NOMO-1 treated with DMSO at 0.1 percent for 48 hours (cell line): ENCODE results near the gene SNN.
A peak's percentile ranks its signal among the peaks of the same experiment; 100 is the strongest.

ENCODE experiments used
- DNase-seq: peaks from one replicate; lab custom pipeline; 2025; ENCODE audit not compliant: unreplicated experiment; lab: John Stamatoyannopoulos, UW

Gene SNN

GRCh38 chr16:11696266-11697012 is 28.2 kb downstream of the SNN start:
- no peak for DNase-seq

DNA sequence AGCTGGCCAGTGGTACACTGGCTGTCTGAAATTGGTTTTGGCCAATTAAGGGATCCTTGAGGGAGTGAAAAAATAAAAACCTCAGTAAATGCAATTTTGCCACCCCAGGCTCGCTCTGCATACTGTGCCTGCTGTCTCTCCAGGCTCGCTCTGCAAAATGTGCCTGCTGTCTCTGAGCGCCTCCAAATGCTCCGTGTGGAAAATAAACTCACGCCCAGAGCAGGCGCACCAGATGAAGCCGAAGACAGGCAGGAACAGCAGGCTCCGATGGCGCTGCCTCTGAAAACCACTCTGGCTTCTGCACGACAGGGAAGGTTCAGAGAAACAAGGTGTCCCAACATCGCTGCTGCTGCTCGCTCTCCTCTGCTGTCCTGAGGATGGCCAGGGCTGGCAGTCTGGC is 29.1 kb downstream of the SNN start:
- DNase-seq: no peak

DNA sequence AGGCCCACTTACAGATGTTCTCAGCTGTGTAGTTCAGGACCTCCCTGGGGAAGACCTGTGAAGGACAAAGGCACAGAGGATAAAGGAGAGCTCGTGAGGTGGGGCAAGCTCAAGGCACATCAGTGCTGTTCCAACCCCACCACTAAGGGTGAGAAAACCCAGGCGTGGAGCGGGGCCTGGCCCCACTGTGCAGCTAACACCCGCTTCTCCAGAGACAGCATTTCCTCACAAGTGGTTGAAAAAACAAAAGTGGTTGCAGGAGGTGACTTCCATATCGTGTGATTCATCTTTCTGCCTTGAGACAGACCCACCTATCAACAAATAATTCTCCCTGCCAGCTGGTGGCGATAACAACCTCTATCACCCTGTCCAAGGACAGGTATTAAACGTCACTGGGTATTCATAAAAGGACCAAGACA is 30.0 kb downstream of the SNN start:
- no peak for DNase-seq

DNA sequence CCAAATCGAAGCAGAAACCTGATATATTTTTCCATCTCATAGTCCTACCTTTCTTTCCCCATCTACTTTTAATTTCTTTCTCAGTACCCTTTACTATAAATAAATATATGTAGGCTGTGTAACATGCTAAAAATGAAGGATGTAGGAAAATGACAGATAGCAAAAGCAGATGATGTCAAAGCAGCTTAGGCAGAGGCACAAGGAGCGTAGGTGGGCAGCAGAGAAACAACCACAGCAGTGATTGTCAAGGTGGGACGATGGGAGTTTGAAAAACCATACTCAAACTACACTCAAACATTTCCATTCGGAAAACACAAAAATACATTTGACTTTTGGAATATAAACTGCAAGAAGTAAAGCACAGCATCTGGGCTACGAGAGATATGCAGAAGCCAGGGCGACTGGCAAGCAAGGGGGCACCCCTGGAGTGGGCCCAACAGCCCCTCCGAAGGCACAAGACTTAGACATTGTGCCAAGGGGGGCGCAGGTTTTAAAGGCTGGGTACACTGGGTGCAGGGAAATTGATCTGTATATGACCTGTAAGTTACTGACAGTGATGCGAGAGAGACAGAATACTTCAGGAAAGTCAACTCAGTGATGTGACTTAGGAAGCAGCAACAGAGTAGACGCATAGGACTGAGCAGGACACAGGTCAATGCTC is 31.1 kb downstream of the SNN start:
- no peak for DNase-seq

DNA sequence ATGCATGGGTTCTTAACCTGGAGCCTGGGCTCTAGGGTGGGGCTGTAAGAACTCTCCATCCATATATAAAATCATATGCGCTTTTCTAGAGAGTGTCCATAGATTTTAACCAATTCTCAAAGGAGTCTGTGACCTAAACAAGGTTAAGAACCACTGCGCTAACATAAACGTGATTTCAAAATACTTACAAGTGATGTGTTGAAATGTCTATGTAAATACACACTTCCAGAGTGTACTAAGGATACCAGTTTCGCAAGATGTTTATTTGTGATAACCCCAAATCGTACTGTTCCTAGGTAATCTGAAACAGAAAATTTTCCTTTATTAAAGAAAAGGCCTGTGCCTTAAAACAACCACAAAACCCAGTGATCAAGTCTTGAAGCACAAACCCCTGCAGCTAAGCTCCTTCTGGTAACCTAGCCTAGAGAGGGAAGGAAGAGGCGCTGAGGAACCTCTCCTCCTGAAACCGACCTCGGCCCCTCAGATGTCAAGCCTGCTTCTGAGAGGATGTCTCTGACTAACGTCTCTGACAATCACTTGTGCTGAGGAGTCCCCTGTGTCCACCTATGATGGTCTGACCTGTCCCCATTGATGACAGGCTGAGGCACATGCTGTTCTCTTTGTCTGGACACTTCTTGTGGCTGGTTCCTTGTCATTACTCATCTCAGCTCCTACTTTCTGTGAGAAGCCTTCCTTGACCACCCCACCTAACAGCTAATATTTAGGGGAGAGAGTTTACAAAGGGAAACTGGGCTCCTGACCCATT is 32.2 kb downstream of the SNN start:
- peak; percentile 75 for DNase-seq

DNA sequence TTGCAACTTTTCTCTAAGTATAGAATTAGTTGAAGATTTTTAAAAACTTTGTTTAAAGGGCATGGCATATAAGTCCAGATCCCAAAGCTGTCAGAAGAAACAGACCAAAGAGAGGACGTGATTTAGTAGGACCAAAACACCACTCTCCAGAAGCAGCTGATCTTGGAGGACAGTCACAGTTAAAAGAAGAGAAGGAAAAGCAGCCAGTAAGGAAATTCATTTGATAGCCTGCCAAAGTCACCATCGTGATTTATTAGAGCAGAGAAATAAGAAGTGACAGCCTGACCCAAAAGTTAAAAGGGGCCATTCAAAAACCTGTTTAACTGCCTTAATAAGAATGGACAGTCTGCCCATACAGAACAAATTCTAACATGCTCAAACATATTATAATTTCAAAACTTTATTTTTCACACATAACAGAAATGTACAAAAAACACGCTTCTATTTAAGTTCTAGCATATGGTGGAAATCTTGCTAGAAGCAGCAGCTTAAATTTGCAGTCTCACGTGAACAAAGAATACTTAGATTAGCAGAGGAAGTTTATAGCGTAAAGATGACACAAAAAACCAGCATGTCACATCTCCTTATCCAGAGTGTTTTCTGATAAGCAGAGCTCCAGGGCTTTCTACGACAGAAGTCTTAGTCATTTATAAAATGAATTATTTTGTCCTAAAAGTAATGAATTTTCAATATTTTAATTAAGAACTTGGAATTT is 37.2 kb downstream of the SNN start:
- DNase-seq: no peak

DNA sequence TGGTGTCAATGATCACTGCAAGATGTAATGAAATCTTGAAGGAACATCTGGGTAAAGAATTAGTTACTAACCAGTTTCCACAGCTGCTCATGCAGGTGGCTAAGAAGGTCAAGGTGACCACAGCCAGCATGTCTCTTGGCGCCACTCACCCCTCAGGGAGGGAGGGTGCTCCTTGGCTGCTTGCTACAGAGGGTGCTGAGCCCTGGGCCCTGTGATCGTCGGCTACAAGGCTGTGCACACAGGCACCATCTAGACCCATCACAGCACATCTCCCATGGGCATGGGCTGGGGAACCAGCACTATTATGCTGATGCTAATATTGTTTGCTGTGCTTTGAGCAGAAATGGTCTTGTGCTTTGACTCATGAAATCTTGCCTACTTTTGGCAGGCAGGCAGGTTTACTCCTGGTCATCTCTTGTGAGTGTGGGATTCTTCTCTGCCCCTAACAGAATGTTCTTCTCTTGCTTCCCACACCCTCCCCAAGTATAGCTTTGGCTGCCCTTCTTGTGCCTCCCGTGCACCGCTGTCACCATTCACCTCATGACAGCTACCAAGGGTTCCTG is 38.0 kb downstream of the SNN start:
- no peak for DNase-seq

GRCh38 chr16:11707679-11708197 is 39.5 kb downstream of the SNN start:
- DNase-seq: no peak

DNA sequence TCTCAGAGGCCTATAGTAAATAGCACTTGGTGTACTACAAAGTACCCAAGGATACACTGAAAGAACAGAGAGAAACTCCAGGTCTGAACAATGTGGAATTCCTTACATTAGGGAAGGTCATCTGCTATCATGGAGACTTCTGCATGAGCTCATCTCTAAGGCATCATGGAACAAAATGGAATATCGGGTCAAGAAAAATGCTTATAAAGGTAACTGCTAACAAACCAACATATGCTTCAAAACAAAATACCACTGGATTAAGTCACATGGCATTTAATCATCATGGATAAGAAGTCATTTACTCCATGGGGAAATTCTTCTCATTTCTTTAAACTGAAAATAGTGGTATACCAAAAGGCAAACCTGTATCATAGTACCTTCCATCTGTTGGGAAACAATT is 40.2 kb downstream of the SNN start:
- DNase-seq: no peak

DNA sequence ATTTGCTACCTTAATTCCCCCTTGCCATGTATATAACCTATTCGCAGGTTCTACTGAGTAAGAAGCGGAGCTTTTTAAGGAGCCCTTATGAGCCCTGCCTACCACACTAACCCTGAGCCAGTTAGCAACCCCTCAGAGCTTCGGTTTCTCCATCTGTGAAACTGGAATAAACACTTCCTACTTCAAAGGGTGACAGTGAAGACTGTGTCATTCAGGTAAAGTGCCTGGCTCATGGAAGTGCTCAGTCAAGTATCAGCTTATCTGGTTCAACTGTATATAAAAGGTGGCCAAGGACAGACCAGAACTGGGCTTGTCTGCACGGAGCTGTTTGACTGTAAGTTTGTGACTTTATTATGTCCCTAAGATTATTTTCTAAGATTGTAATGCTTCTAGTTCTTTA is 43.4 kb downstream of the SNN start:
- no peak for DNase-seq

DNA sequence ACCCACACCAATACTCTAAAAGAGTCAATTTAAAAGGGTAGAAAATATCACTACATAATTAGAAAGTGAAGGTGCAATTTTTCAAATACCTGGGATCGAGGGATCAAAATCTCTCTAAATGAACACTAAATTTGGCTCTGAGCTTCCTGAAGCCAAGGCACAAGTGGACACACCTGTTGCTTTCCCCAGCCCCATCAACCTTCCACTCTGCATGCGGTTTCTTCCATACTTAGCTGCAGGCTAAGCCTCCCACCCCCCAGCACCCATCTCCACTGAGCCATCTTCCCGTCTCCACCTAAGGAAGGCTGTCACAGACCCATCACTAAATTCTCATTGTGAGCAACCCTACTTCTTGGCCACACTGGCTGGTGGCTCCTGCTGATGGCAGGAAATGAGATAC is 43.9 kb downstream of the SNN start:
- DNase-seq: no peak

- DNase-seq: no peak
Observed at GRCh38 chr16:11715246-11715947, 47.1 kb downstream of the SNN start.

GRCh38 chr16:11716336-11716735 is 48.1 kb downstream of the SNN start:
- DNase-seq: no peak

DNA sequence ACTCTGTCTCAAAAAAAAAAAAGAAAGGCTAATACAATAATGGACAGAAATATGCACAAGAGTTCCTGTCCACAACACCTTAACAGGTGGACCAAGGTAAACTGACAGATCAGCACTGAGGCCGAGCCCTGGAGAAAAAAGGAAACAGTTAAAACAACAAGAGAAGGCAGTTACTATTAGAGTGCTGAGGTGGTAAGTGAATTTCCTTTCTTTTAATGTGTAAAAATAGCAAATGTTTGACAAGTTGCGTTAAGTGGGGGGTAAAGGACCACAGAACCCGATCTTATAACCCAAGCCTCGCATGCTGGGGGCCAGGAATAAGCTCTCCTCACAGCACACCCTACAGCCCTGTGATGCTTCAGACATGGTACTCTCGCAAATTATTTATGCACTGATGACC is 49.6 kb downstream of the SNN start:
- no peak for DNase-seq

GRCh38 chr16:11719171-11719570 is 50.9 kb downstream of the SNN start:
- no peak for DNase-seq

GRCh38 chr16:11719762-11720161 is 51.5 kb downstream of the SNN start:
- DNase-seq: no peak

- DNase-seq: no peak
Observed at GRCh38 chr16:11721781-11722467, 53.7 kb downstream of the SNN start.

- DNase-seq: no peak
Observed at GRCh38 chr16:11722468-11722808, 54.2 kb downstream of the SNN start.

- DNase-seq: no peak
Observed at GRCh38 chr16:11725457-11725856, 57.2 kb downstream of the SNN start.

GRCh38 chr16:11726008-11726407 is 57.8 kb downstream of the SNN start:
- DNase-seq: no peak
